Hepatocyte (in vitro differentiated cells): ENCODE data around the gene PCSK6. TPM values are rescaled to one million over a fixed set of nuclear protein-coding genes. Genes with fewer than 3 reads are reported as not detected.

Source experiments
- DNase-seq: peaks from one replicate; pipeline ENCODE4 v3.0.0-alpha.2; 2016; ENCODE audit warnings: low spot score
- H2AFZ ChIP-seq: fragments of 200-600 bp; sonication (generic); 2 replicates; pipeline ENCODE4 v1.6.0; 2016; ENCODE audit warnings: antibody characterized with exemption, mild to moderate bottlenecking
- H3K27ac ChIP-seq: fragments of 200-600 bp; sonication (generic); 2 replicates; pipeline ENCODE4 v1.5.1; 2016; ENCODE audit warnings: mild to moderate bottlenecking
- H3K27me3 ChIP-seq: fragments of 200-600 bp; sonication (generic); 2 replicates; pipeline ENCODE4 v1.6.1; 2016
- H3K36me3 ChIP-seq: fragments of 200-600 bp; sonication (generic); replicated peaks from 2 replicates; pipeline ENCODE4 v1.5.1; 2016; ENCODE audit warnings: low read depth; ENCODE audit not compliant: insufficient read depth
- H3K4me1 ChIP-seq: fragments of 200-600 bp; sonication (generic); 2 replicates; pipeline ENCODE4 v1.5.1; 2016; ENCODE audit warnings: mild to moderate bottlenecking, moderate library complexity; ENCODE audit not compliant: insufficient read depth
- H3K4me2 ChIP-seq: fragments of 200-600 bp; sonication (generic); 2 replicates; pipeline ENCODE4 v1.6.0; 2016
- H3K4me3 ChIP-seq: fragments of 200-600 bp; sonication (generic); 2 replicates; pipeline ENCODE4 v1.5.1; 2016; ENCODE audit warnings: mild to moderate bottlenecking
- H3K79me2 ChIP-seq: fragments of 200-600 bp; sonication (generic); 2 replicates; pipeline ENCODE4 v1.6.0; 2017; ENCODE audit warnings: mild to moderate bottlenecking
- H3K9me2 ChIP-seq: fragments of 200-600 bp; sonication (generic); replicated peaks from 2 replicates; pipeline ENCODE4 v1.6.0; 2017; ENCODE audit warnings: mild to moderate bottlenecking; ENCODE audit not compliant: insufficient read depth
- H3K9me3 ChIP-seq: fragments of 200-600 bp; sonication (generic); 2 replicates; pipeline ENCODE4 v1.5.1; 2016; ENCODE audit warnings: low read depth, mild to moderate bottlenecking
- H4K20me1 ChIP-seq: fragments of 200-600 bp; sonication (generic); 2 replicates; pipeline ENCODE4 v1.6.0; 2016; ENCODE audit warnings: mild to moderate bottlenecking; ENCODE audit not compliant: insufficient read depth, poor library complexity, severe bottlenecking
- CTCF ChIP-seq: fragments of 200-600 bp; sonication (generic); IDR thresholded peaks from 2 replicates; pipeline ENCODE4 v1.5.1; 2016; ENCODE audit warnings: antibody characterized with exemption, mild to moderate bottlenecking; ENCODE audit not compliant: poor library complexity
- EZH2 ChIP-seq: fragments of 200-600 bp; sonication (generic); IDR thresholded peaks from 2 replicates; pipeline ENCODE4 v1.6.1; 2016; ENCODE audit warnings: antibody characterized with exemption, mild to moderate bottlenecking, borderline replicate concordance
- EZH2phosphoT487 ChIP-seq: fragments of 200-600 bp; sonication (generic); IDR thresholded peaks from one replicate; pipeline ENCODE4 v1.6.1; 2018; ENCODE audit warnings: antibody characterized with exemption, mild to moderate bottlenecking, low read depth, moderate library complexity; ENCODE audit not compliant: unreplicated experiment, severe bottlenecking
- WGBS: methylation state at CpG from one replicate; pipeline ENCODE4 v1.1.6; 2016; ENCODE audit warnings: low lambda C conversion rate; ENCODE audit errors: missing lambda C conversion rate; 5-methylcytosine and 5-hydroxymethylcytosine counted together
- polyA plus RNA-seq: library from polyadenylated mRNA; unstranded; fragments of >200 nt; fragmentation: Nextera tagmentation; extraction: Ambion mirVana; gene quantifications from 2 replicates; pipeline ENCODE4 v1.2.1, GENCODE V29; 2016
- total RNA-seq: library from RNA; depleted of rRNA; stranded (reverse); fragments of >200 nt; gene quantifications from 2 replicates; pipeline ENCODE4 v1.2.3, GENCODE V29; 2014

The PCSK6 gene
- total and polyA plus RNA-seq, 2 experiments from 2014 or later, result 31.7 to 40.5 TPM

GRCh38 chr15:101521069-101521468 is 31.6 kb upstream of the PCSK6 start:
- no peak for DNase-seq
- TF ChIP-seq EZH2phosphoT487 (no peak), EZH2 (no peak), CTCF (no peak)
- H3K9me2 ChIP-seq, result no peaks in the 10 kb centered on the region
- peaks cover 15% of the 10 kb centered on the region for H3K9me3 ChIP-seq
- H4K20me1 ChIP-seq, result no peaks in the 10 kb centered on the region
- H3K4me1 ChIP-seq, result no peaks in the 10 kb centered on the region
- no peak overlapping the region for H3K27ac ChIP-seq
- H3K79me2 ChIP-seq, result no peaks in the 10 kb centered on the region
- WGBS, result 83% methylated on average over 3 of the region's 3 CpGs
- no peak overlapping the region for H2AFZ ChIP-seq
- no peak overlapping the region for H3K4me2 ChIP-seq
- H3K36me3 ChIP-seq, result no peaks in the 10 kb centered on the region
- H3K4me3 ChIP-seq, result no peak overlapping the region
- H3K27me3 ChIP-seq, result no peaks in the 10 kb centered on the region

GRCh38 chr15:101520395-101520794 is 30.9 kb upstream of the PCSK6 start:
- WGBS, result 68% methylated on average over 7 of the region's 7 CpGs
- TF ChIP-seq EZH2 (no peak), CTCF (no peak), EZH2phosphoT487 (no peak)
- Histone ChIP-seq H3K4me3 (no peak overlapping the region), H2AFZ (no peak overlapping the region), H3K36me3 (no peaks in the 10 kb centered on the region), H3K4me2 (no peak overlapping the region), H3K79me2 (no peaks in the 10 kb centered on the region), H4K20me1 (no peaks in the 10 kb centered on the region), H3K27me3 (no peaks in the 10 kb centered on the region), H3K9me3 (peaks cover 15% of the 10 kb centered on the region), H3K4me1 (no peaks in the 10 kb centered on the region), H3K27ac (no peak overlapping the region), H3K9me2 (no peaks in the 10 kb centered on the region)
- DNase-seq, result no peak

- Histone ChIP-seq H2AFZ (no peak overlapping the region), H3K4me1 (no peaks in the 10 kb centered on the region), H3K79me2 (no peaks in the 10 kb centered on the region), H3K9me2 (no peaks in the 10 kb centered on the region), H3K9me3 (peaks cover 15% of the 10 kb centered on the region), H3K27me3 (no peaks in the 10 kb centered on the region), H3K36me3 (no peaks in the 10 kb centered on the region), H4K20me1 (no peaks in the 10 kb centered on the region), H3K4me3 (no peak overlapping the region), H3K27ac (no peak overlapping the region), H3K4me2 (no peak overlapping the region)
- DNase-seq, result no peak
- TF ChIP-seq EZH2 (no peak), CTCF (no peak), EZH2phosphoT487 (no peak)
These were observed 28.0 kb upstream of the PCSK6 start for GRCh38 chr15:101517504-101517903.

GRCh38 chr15:101514318-101514717 is 24.8 kb upstream of the PCSK6 start:
- peaks cover 15% of the 10 kb centered on the region for H3K9me3 ChIP-seq
- no peaks in the 10 kb centered on the region for H3K79me2 ChIP-seq
- no peaks in the 10 kb centered on the region for H3K4me1 ChIP-seq
- H3K9me2 ChIP-seq, result no peaks in the 10 kb centered on the region
- no peaks in the 10 kb centered on the region for H4K20me1 ChIP-seq
- H2AFZ ChIP-seq, result no peak overlapping the region
- H3K27me3 ChIP-seq, result no peaks in the 10 kb centered on the region
- no peak for DNase-seq
- 92% methylated on average over 7 of the region's 7 CpGs for WGBS
- no peak overlapping the region for H3K4me3 ChIP-seq
- no peak overlapping the region for H3K4me2 ChIP-seq
- TF ChIP-seq CTCF, result no peak
- no peak for TF ChIP-seq EZH2phosphoT487
- no peak for TF ChIP-seq EZH2
- no peaks in the 10 kb centered on the region for H3K36me3 ChIP-seq
- no peak overlapping the region for H3K27ac ChIP-seq
